ENCODE results near the gene DNPH1.

DNPH1 gene

DNA sequence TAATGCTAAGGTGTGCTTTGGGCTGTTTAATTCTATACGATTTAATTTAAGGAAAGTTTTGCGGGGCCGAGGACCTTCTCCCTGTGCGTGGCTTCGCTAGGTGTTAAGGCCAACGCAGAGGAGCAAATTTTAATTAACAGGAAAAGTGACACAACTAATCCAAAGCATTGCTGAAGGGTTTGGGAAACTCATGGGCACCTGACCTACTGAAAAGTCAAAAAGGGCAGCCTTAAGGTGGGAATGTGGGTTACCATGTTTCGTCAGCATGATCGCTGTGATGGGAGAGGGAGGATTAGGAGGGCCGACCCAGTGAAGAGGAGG lies 47.7 kb downstream of the DNPH1 start:
- DNase-seq (ENCODE audit: low read depth): no peak

- DNase-seq (ENCODE audit: low read depth): no peak
Observed at GRCh38 chr6:43180985-43181384, 48.3 kb downstream of the DNPH1 start.

DNA sequence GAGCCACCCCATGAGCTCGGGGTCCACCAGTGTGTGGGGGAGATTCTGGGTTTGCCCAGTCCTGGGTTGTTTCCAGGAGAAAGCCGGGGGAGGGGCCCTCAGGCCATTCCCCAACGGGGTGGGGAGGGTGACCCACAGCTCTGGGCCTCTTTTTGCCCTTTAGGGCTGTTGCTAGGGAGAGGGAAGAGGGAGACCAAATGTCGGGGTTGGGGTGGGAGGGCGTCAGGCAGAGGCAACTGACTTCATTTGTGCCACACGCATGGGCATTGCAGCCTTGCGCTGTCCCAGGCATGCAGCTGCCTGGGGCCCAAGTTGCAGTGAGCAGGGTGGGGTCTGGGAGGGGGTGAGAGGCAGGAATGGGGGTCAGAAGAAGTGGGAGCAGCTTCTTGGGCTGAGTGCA lies 49.2 kb downstream of the DNPH1 start:
- DNase-seq (ENCODE audit: low read depth): no peak

DNA sequence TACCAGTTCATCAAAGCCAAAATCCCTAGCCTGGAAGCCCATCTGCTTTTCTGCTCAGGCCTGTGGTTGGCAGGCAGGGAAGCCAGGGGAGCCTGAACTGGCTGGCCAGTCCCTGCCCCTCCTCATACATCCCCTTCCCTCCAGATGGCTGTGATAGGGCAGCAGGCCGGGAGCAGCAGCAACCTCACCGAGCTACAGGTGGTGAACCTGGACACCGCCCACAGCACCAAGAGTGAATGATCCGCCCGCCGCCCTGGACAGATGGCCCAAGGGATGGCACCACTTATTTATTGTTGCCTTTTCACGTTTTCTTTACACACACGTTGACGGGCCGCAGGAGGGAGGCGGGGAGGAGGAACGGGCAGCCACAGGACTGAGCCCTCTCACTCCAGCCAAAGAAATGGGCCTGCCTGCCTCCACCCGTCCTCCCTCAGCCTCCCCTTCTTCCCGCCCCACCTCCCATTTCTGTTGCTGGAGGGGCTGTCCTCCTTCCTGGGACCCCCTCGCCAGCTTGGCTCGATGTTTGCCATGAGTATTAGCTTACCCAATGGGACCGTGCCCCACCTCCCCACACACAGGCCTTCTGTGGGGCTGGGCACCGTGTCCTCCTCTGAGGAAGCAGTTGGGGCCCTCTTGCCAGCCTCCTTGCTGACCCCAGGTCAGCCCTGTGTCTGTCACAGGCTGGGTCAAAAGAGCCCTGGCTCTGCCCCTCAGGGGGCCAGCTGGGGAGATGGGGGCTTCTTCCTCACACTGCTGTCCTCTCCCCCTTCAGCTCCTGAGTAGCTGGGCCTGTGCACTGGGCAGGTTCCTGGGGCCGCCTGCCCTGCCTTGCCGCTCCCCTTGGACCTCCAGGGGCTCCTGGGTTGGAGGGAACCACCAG lies 50.1 kb downstream of the DNPH1 start:
- no peak for DNase-seq (ENCODE audit: low read depth)

DNA sequence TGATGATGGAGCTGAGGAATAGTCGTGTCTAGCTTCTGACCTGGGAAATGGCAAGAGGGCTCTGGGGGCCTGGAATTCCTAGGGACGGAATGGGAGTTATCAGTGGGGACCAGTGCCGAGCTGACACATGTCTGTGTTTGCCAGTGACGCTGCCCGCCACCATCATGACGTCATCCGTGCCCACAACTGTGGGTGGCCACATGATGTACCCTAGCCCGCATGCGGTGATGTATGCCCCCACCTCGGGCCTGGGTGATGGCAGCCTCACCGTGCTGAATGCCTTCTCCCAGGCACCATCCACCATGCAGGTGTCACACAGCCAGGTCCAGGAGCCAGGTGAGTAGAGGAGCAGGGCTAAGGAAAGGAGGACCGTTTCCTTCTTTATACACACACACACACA lies 51.1 kb downstream of the DNPH1 start:
- DNase-seq (ENCODE audit: low read depth): no peak

GRCh38 chr6:43176423-43176786 lies 52.9 kb downstream of the DNPH1 start:
- no peak for DNase-seq (ENCODE audit: low read depth)

DNA sequence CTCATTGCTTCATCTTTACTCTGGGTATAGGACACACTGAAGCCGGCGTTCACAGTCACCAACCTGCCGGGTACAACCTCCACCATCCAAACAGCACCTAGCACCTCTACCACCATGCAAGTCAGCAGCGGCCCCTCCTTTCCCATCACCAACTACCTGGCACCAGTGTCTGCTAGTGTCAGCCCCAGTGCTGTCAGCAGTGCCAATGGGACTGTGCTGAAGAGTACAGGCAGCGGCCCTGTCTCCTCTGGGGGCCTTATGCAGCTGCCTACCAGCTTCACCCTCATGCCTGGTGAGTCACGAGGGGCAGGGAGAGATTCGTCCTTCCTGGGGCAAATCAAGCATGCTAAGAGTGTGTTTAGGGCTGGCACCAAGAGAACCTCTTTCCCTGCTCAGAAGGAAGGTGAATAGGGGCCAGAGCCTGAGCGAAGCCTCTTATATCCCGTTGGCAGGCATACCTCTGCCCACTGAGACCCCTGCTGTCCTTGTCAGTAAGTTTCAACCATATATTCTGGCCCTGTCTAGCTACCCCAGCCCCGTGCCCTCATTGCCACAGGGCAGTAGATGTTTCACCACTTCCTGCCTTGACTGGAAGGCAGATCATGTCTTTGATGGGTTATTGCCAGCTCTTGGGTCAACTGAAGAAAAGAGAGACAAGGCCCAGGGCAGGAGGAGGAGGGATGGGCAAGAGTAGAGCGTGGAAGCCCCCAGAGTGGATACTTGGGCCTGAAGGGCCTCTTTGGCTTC lies 53.4 kb downstream of the DNPH1 start:
- DNase-seq (ENCODE audit: low read depth): no peak

All from stimulated activated CD8-positive, alpha-beta memory T cell treated with anti-CD3 and anti-CD28 coated beads, Interleukin-15, amount 100 ng/mL, for 1 hour (primary cell).